Ecto neural progenitor cell (in vitro differentiated cells): Measurements from ENCODE around the gene BACH2.
"Not testable (repeated sequence)": the region's sequence is repeated elsewhere in the genome, so short reads cannot be mapped to it uniquely, and the experiment has no call there.

Experiments used
- DNase-seq: peaks from one replicate; pipeline ENCODE4 v3.0.0-alpha.2; 2018; ENCODE audit warnings: low spot score

The BACH2 gene

GRCh38 chr6:90301816-90302215 lies 5.2 kb upstream of the BACH2 start:
- no peak for DNase-seq

DNA sequence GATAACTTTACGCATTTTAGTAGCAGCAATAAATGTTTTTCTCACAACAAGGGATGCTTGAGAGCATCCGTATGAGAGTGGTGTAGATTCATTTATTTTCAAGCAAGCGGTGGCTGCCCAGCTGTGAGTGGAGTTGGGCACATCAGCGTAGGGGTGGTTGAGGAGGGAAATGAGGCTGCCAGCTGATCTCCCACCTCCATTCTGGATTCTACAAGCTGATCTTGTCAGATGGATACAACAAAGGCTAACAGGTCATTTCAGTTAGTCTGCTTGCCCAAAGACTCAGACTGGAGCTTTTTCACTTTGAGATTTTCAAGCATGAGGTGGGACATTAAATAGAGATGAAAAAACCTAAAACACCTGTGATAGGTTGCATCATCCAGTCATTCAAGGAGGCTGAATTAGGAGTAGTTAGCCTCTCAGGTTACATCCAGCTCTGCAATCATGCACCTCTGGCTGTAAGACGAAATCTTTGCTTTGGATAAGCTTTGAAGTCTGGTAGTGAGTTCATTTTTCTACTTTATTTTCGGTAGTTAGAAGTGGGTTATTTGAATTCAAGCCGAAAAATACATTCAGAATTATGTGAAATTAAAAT lies 1.9 kb upstream of the BACH2 start:
- DNase-seq = no peak

DNA sequence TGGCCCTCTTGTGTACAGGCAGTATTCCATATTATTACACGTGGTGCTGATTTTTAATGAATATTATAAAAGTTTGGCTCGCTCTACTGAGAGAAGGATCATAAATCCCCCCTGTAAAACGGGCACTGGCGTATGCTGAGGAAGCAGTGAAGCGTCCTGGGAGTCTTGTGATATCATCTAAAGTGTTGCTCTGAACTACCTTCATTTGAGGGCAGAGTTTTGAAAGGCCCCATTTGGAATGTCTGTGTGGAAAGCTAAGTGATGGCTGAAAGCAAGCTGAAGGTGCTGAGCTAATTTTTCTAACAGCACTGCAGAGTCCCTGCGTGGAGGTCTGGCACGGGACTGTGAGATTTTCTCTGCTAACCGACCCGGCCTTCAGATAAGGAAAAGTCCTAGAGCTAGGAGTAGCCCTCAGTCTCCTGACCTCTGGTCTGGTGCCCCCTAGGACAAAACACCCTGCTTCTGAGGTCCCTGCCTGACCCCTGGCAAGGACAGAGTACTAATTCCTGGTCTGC lies 1.3 kb upstream of the BACH2 start:
- no peak for DNase-seq

DNA sequence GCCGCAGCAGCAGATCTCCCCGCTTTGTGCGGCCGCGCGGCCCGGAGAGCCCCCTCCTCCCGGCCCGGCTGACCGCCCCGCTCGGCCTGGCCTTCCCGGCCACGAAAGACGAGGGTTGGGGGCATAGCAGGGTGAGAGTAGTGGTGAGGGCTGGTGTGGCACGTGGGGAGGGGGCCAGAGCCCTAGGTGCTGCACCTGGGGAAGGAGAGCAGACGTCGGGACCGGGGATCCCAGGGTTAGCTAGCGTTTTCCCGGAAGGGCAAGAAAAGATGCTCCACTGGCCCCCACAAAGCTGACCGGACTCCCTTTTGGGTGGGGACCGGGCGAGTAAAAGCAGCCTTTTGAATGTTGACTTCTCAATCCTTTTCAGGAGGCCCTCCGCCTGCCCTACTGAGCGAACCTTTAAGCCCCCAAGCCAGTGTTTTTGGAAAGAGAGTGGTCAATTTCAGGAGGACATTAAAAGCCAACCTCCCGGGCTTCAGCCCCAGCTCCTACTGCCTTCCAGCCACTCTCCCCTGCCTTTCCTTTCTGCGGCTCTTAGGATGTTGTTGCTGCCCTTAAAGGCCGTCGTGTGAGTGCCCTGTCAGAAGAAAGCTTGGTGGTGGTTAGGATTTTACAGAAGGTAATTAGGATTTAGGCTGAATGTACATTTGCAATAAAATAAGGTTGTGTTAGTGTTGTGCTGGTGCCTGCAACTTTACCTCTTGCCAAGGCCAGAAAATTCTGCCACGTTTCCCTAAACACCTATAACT lies 648 bp upstream of the BACH2 start:
- no peak for DNase-seq

- DNase-seq = peak; percentile 75
These were observed 746 bp downstream of the BACH2 start for GRCh38 chr6:90295854-90296340.

- DNase-seq = peak; percentile 60
These were observed 1.4 kb downstream of the BACH2 start for GRCh38 chr6:90294989-90295853.

- DNase-seq = no peak
These were observed 2.0 kb downstream of the BACH2 start for GRCh38 chr6:90294614-90294988.

GRCh38 chr6:90294008-90294511 lies 2.6 kb downstream of the BACH2 start:
- DNase-seq = no peak

DNA sequence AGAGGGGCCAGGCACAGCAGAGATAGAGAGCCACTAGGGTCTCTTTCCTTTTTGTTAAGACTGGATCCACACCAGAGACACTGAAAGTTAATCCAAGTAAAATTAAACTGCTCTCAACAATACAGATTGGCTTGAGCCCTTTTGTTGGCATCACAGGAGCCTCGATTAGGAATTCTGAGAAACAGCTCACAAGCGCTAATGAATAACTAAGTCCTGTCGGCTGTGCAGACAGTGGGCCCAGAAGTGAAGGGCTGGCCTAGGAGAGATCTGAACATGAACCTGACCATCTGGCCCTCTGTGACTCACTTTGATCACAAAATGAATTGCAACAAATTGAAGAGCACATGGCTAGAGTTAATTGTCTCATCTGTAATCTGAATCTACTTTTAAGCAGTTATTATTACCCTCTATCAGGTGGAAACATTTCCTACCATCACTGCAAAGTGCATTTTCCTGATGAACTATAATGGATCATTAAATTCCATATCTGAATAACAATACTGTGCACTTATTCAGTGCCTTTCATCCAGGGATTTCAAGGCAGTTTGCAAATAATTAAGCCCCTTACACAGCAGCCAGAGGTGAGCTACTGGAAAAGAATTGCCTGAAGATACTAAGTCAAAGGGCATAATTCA lies 3.2 kb downstream of the BACH2 start:
- DNase-seq = no peak

GRCh38 chr6:90291565-90291964 lies 5.1 kb downstream of the BACH2 start:
- no peak for DNase-seq

- DNase-seq = no peak
These were observed 5.7 kb downstream of the BACH2 start for GRCh38 chr6:90290811-90291420.

DNA sequence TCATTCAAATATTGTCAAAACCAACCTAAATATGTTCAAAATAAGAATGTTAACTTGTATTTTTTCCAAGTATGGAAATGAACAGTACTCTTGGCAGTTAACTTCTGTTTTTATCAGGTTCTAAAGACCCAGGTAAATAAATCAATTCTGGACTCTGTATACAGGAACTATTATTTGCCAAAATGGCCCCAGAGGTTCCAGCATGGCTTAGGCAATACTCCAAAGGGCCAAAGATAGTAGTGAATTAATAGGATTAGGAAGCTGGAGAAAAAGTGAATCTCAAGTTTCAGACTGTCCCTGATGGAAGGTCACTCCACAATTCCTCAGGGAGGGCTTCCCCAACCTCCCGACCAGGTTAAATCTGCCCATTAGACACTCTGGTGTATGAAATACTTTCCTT lies 6.7 kb downstream of the BACH2 start:
- no peak for DNase-seq

DNA sequence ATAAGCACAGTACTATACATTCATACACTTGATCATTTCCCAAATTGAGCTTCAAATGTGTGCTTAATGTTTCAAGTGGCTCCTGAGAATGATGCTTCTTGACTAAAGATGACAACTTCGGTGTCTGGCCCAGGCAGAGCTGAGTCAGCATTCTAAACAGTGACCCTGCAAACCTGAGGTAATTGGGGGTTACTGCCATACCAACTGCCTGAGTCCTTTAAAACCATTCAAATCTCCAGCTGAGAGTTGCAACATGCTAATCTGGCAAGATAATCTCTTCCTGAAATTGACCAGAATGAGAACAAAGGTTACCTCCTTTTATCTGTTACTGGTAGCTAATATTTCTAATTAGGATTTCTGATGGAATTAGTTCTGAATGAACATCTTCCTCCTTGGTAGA lies 8.2 kb downstream of the BACH2 start:
- no peak for DNase-seq

DNA sequence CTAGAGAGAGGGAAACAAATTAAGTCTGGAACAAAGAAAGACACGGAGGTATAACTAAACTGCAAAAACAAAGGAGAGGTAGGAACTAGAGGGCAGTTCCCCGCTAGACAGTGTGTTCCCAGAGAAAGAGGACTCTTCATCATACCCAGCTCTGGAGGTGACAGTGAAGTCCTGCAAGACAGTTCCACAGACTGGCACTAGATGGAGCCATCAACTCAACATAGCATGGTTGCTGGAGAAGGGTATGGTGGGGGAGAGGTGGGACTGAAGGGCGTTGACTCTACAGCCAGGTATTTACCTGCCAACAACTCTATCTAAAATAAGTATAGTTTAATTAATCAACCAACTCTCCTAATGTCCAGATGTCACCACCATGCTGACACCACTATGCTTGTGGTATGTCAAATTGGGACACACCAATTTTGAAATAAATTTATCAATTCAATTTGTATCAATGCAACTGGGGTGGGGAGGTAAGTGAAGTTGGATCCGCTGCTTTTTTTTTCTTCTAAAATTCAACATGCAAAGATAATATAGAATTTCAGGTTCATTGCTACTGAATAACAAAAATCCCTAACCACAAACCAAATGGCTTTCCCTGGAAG lies 9.7 kb downstream of the BACH2 start:
- DNase-seq = peak; percentile 63

DNA sequence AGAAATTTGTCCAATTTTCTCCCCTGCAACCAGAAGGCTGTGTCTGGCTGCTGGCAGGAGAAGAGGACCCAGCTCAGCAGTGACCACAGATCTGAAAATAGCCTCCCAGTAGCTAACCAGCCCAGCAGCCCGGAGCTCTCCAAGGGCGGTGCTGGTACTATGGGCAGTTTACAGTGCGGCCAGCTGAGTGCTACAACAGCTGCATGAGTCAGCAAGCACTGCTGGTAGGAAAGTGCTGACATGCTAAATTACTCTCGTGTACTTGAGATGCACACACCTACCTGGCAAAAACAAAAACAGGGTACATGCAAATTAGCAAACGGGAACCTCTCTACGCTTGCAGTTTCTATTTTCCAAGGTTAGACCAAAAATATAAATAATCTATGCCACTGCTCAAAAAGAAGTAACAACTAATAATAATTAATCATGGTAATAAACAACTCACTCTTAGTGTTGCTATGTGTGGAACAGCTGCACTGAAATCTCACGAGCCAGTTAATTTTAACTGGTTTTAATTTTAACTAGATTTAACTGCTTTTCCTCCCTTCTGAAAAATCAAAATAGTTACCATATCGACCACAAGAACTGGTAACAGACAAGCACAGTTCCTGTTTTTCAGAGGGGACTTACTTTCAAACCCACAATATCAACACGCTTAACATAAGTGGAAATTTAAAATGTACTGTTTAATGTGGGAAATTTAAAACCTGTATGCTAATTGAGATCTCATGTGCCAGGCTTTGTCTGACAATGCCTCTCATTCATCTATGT lies 10.8 kb downstream of the BACH2 start:
- peak; percentile 72 for DNase-seq

DNA sequence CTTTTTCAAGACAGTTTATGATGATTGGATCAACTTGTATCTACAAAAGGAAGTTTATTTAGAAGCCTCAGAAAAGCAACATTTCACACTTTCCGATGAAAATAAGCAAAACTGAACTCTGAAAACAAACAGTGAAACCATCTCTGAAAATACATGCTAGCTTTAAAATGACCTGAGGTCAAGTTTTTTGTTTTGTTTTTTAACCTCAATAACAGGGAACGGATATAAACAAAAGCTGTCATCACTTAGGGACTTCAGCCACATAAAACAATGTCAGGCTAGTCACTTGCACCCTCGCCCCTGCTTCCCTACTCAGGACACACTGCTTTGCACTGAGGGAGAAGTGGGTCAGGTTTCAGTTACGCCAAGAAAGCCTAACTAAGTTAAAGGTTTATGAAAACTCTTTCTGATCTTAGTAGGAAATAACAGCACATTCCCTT lies 11.6 kb downstream of the BACH2 start:
- no peak for DNase-seq

GRCh38 chr6:90284236-90285041 lies 12.2 kb downstream of the BACH2 start:
- DNase-seq = no peak

DNA sequence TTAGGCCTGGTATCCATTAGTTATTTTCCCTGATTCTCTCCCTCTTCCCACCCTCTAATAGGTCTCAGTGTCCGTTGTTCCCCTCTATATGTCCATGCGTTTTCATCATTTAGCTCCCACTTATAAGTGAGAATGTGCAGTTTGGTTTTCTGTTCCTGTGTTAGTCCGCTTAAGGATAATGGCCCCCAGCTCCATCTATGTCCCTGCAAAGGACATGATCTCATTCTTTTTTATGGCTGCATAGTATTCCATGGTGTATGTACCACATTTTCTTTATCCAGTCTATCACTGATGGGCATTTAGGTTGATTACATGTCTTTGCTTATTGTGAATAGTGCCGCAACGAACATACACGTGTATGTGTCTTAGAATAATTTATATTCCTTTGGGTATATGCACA lies 14.4 kb downstream of the BACH2 start:
- DNase-seq = not testable (repeated sequence)

- no peak for DNase-seq
These were observed 18.5 kb downstream of the BACH2 start for GRCh38 chr6:90278129-90278528.
